HG03378 (cell line): ENCODE results near the gene YIPF7.

Source experiments
- ATAC-seq: cut with Tn5 transposase; IDR thresholded peaks from one replicate; pipeline ENCODE4 v1.9.1; 2021; ENCODE audit warnings: mild to moderate bottlenecking, moderate library complexity; ENCODE audit not compliant: unreplicated experiment

The YIPF7 gene

GRCh38 chr4:44651425-44651824 lies at the start of gene YIPF7:
YIPF7 (minus strand) TSS chr4:44651625; CDS start chr4:44650100, 1,525 bp downstream.
- ATAC-seq: no peak

GRCh38 chr4:44701037-44701436 lies 49.6 kb upstream of the YIPF7 start:
- ATAC-seq: no peak

- ATAC-seq: no peak
These were observed 49.0 kb upstream of the YIPF7 start for GRCh38 chr4:44700427-44700826.

GRCh38 chr4:44684648-44685047 lies 33.2 kb upstream of the YIPF7 start:
- ATAC-seq: no peak

- peak; percentile 3 for ATAC-seq
These were observed 27.6 kb upstream of the YIPF7 start for GRCh38 chr4:44679060-44679459.

- ATAC-seq: peak; percentile 97
These were observed 26.9 kb upstream of the YIPF7 start, which contains the start of gene GUF1 for GRCh38 chr4:44678094-44679041. GUF1 (plus strand) TSS chr4:44678420; CDS start chr4:44678623, 203 bp downstream.

- ATAC-seq: no peak
These were observed 23.9 kb upstream of the YIPF7 start for GRCh38 chr4:44675366-44675765.

GRCh38 chr4:44674471-44674870 lies 23.0 kb upstream of the YIPF7 start:
- no peak for ATAC-seq

GRCh38 chr4:44671636-44672035 lies 20.2 kb upstream of the YIPF7 start:
- no peak for ATAC-seq

GRCh38 chr4:44670506-44671199 lies 19.2 kb upstream of the YIPF7 start:
- no peak for ATAC-seq

- no peak for ATAC-seq
These were observed 17.1 kb upstream of the YIPF7 start for GRCh38 chr4:44668526-44668925.

- ATAC-seq: no peak
These were observed 12.3 kb upstream of the YIPF7 start for GRCh38 chr4:44663539-44664263.

GRCh38 chr4:44662623-44663005 lies 11.2 kb upstream of the YIPF7 start:
- no peak for ATAC-seq

GRCh38 chr4:44661940-44662622 lies 10.7 kb upstream of the YIPF7 start:
- ATAC-seq: no peak

GRCh38 chr4:44660396-44660795 lies 9.0 kb upstream of the YIPF7 start:
- no peak for ATAC-seq

GRCh38 chr4:44652002-44652401 lies 577 bp upstream of the YIPF7 start:
- ATAC-seq: no peak

- ATAC-seq: no peak
These were observed 5.3 kb downstream of the YIPF7 start for GRCh38 chr4:44646151-44646550.

GRCh38 chr4:44638091-44638490 lies 13.3 kb downstream of the YIPF7 start:
- no peak for ATAC-seq

- no peak for ATAC-seq
These were observed 18.7 kb downstream of the YIPF7 start for GRCh38 chr4:44632733-44633132.

- no peak for ATAC-seq
These were observed 19.3 kb downstream of the YIPF7 start for GRCh38 chr4:44632089-44632488.
